GM19452 (cell line): ENCODE results near the gene ARID1B.

ENCODE experiments used
- ATAC-seq: cut with Tn5 transposase; IDR thresholded peaks from one replicate; pipeline ENCODE4 v1.9.1; 2021; ENCODE audit not compliant: unreplicated experiment

ARID1B gene

GRCh38 chr6:156901309-156902019, 124.3 kb downstream of the ARID1B start:
- no peak for ATAC-seq

GRCh38 chr6:156902782-156903181, 125.6 kb downstream of the ARID1B start:
- ATAC-seq: no peak

GRCh38 chr6:156904176-156904967, 127.2 kb downstream of the ARID1B start:
- ATAC-seq: no peak

- ATAC-seq: no peak
These were observed 128.6 kb downstream of the ARID1B start for GRCh38 chr6:156905801-156906200.

- no peak for ATAC-seq
These were observed 129.3 kb downstream of the ARID1B start for GRCh38 chr6:156906451-156906850.

- no peak for ATAC-seq
These were observed 132.2 kb downstream of the ARID1B start for GRCh38 chr6:156909212-156910010.

GRCh38 chr6:156910011-156910334, 132.8 kb downstream of the ARID1B start:
- ATAC-seq: no peak

GRCh38 chr6:156910938-156911337, 133.8 kb downstream of the ARID1B start:
- no peak for ATAC-seq

- no peak for ATAC-seq
These were observed 134.4 kb downstream of the ARID1B start for GRCh38 chr6:156911581-156911980.

GRCh38 chr6:156912431-156912830, 135.3 kb downstream of the ARID1B start:
- ATAC-seq: no peak

GRCh38 chr6:156914181-156914580, 137.0 kb downstream of the ARID1B start:
- ATAC-seq: no peak

GRCh38 chr6:156916130-156916801, 139.1 kb downstream of the ARID1B start:
- ATAC-seq: no peak

- peak; percentile 59 for ATAC-seq
These were observed 140.0 kb downstream of the ARID1B start for GRCh38 chr6:156917213-156917612.

- ATAC-seq: no peak
These were observed 141.5 kb downstream of the ARID1B start for GRCh38 chr6:156918647-156919046.

- ATAC-seq: no peak
These were observed 142.2 kb downstream of the ARID1B start for GRCh38 chr6:156919370-156919769.

- no peak for ATAC-seq
These were observed 142.7 kb downstream of the ARID1B start for GRCh38 chr6:156919814-156920369.

- no peak for ATAC-seq
These were observed 147.1 kb downstream of the ARID1B start for GRCh38 chr6:156924246-156924645.

- ATAC-seq: no peak
These were observed 147.8 kb downstream of the ARID1B start for GRCh38 chr6:156925026-156925425.

- peak; percentile 93 for ATAC-seq
These were observed 148.8 kb downstream of the ARID1B start for GRCh38 chr6:156925718-156926607.

GRCh38 chr6:156928126-156928525, 150.9 kb downstream of the ARID1B start:
- ATAC-seq: no peak
